NAMALWA (cell line): ENCODE results near the gene HOXD13.

Experiments used
- DNase-seq: peaks from one replicate; pipeline ENCODE4 v3.0.0-alpha.2; 2015; ENCODE audit warnings: low spot score

The HOXD13 gene

GRCh38 chr2:176106581-176107539, 14.3 kb downstream of the HOXD13 start, which contains the start of gene HOXD11:
TSS of gene HOXD11 (plus strand) at chr2:176107280. CDS start at chr2:176107356, 76 bp downstream.
- DNase-seq: no peak

- no peak for DNase-seq
Observed at GRCh38 chr2:176107731-176108181, 15.2 kb downstream of the HOXD13 start.

- DNase-seq: no peak
Observed at GRCh38 chr2:176109192-176109901, 16.8 kb downstream of the HOXD13 start.

GRCh38 chr2:176109946-176110345, 17.4 kb downstream of the HOXD13 start:
- no peak for DNase-seq

- no peak for DNase-seq
Observed at GRCh38 chr2:176110415-176111308, 18.1 kb downstream of the HOXD13 start.

- DNase-seq: peak; percentile 60
Observed at GRCh38 chr2:176111309-176111663, 18.8 kb downstream of the HOXD13 start.

GRCh38 chr2:176111846-176112374, 19.4 kb downstream of the HOXD13 start:
- DNase-seq: no peak

- DNase-seq: no peak
Observed at GRCh38 chr2:176112375-176113302, 20.1 kb downstream of the HOXD13 start.

GRCh38 chr2:176114120-176114929, 21.8 kb downstream of the HOXD13 start:
- no peak for DNase-seq

- DNase-seq: no peak
Observed at GRCh38 chr2:176114930-176115625, 22.6 kb downstream of the HOXD13 start.

GRCh38 chr2:176115883-176116813, 23.6 kb downstream of the HOXD13 start, which contains the start of gene HOXD10:
TSS of gene HOXD10 (plus strand) at chr2:176116778. CDS start at chr2:176116834, 56 bp downstream.
- DNase-seq: no peak

GRCh38 chr2:176117162-176117822, 24.8 kb downstream of the HOXD13 start:
- DNase-seq: no peak

- no peak for DNase-seq
Observed at GRCh38 chr2:176117823-176118371, 25.4 kb downstream of the HOXD13 start.

GRCh38 chr2:176118601-176119339, 26.2 kb downstream of the HOXD13 start:
- peak; percentile 80 for DNase-seq

GRCh38 chr2:176120364-176121189, 28.1 kb downstream of the HOXD13 start:
- no peak for DNase-seq
